Stimulated activated CD4-positive, alpha-beta T cell treated with anti-CD3 and anti-CD28 coated beads, Interleukin-4, amount 100 ng/mL, for 24 hours (primary cell): ENCODE data around the gene TRIM72.
"Not testable (repeated sequence)": the region's sequence is repeated elsewhere in the genome, so short reads cannot be mapped to it uniquely, and the experiment has no call there.

Experiments
- DNase-seq: peaks from one replicate; pipeline ENCODE4 v3.0.0-alpha.2; 2020

TRIM72 gene

GRCh38 chr16:31213877-31214707 lies at the start of gene TRIM72:
Gene TRIM72, plus strand, starts transcription at chr16:31214119. Its CDS starts 620 bp downstream, at chr16:31214739.
- DNase-seq, result no peak

GRCh38 chr16:31167315-31167714 lies 46.6 kb upstream of the TRIM72 start:
- no peak for DNase-seq

GRCh38 chr16:31168848-31169247 lies 45.1 kb upstream of the TRIM72 start:
- DNase-seq, result no peak

- DNase-seq, result not testable (repeated sequence)
These were observed 43.9 kb upstream of the TRIM72 start for GRCh38 chr16:31170048-31170447.

- peak; percentile 38 for DNase-seq
These were observed 36.8 kb upstream of the TRIM72 start for GRCh38 chr16:31177136-31177535.

- DNase-seq, result no peak
These were observed 34.6 kb upstream of the TRIM72 start for GRCh38 chr16:31179219-31179746.

GRCh38 chr16:31179747-31180459 lies 34.0 kb upstream of the TRIM72 start, which contains the start of gene FUS:
Gene FUS, plus strand, starts transcription at chr16:31180139. Its CDS starts 76 bp downstream, at chr16:31180215.
- peak; percentile 91 for DNase-seq

- DNase-seq, result peak; percentile 35
These were observed 32.7 kb upstream of the TRIM72 start for GRCh38 chr16:31181102-31181830.

- no peak for DNase-seq
These were observed 31.5 kb upstream of the TRIM72 start for GRCh38 chr16:31182391-31182790.

GRCh38 chr16:31183432-31184428 lies 30.2 kb upstream of the TRIM72 start:
- no peak for DNase-seq

- DNase-seq, result no peak
These were observed 29.0 kb upstream of the TRIM72 start for GRCh38 chr16:31184888-31185287.

- DNase-seq, result no peak
These were observed 28.6 kb upstream of the TRIM72 start for GRCh38 chr16:31185339-31185738.

GRCh38 chr16:31186176-31186575 lies 27.7 kb upstream of the TRIM72 start:
- DNase-seq, result no peak

GRCh38 chr16:31186930-31187807 lies 26.8 kb upstream of the TRIM72 start:
- DNase-seq, result no peak

GRCh38 chr16:31187808-31188189 lies 26.1 kb upstream of the TRIM72 start:
- DNase-seq, result no peak

- no peak for DNase-seq
These were observed 25.2 kb upstream of the TRIM72 start for GRCh38 chr16:31188450-31189411.

GRCh38 chr16:31189412-31189778 lies 24.5 kb upstream of the TRIM72 start:
- DNase-seq, result no peak

GRCh38 chr16:31190061-31190460 lies 23.9 kb upstream of the TRIM72 start:
- DNase-seq, result no peak

- no peak for DNase-seq
These were observed 23.0 kb upstream of the TRIM72 start for GRCh38 chr16:31190818-31191444.
